ENCODE data around the gene RALGPS2.

RALGPS2 gene

GRCh38 chr1:178806665-178807300 is 81.7 kb downstream of the RALGPS2 start:
- TF ChIP-seq CTCF (IDR thresholded peaks at IDR 0.05; ENCODE audit: extremely low read depth, missing control alignments) = no peak
- no peak for DNase-seq (ENCODE audit: low spot score)

GRCh38 chr1:178808529-178808928 is 83.5 kb downstream of the RALGPS2 start:
- no peak for TF ChIP-seq CTCF (IDR thresholded peaks at IDR 0.05; ENCODE audit: extremely low read depth, missing control alignments)
- no peak for DNase-seq (ENCODE audit: low spot score)

GRCh38 chr1:178810585-178810984 is 85.5 kb downstream of the RALGPS2 start:
- TF ChIP-seq CTCF (IDR thresholded peaks at IDR 0.05; ENCODE audit: extremely low read depth, missing control alignments) = no peak
- DNase-seq (ENCODE audit: low spot score) = no peak

DNA sequence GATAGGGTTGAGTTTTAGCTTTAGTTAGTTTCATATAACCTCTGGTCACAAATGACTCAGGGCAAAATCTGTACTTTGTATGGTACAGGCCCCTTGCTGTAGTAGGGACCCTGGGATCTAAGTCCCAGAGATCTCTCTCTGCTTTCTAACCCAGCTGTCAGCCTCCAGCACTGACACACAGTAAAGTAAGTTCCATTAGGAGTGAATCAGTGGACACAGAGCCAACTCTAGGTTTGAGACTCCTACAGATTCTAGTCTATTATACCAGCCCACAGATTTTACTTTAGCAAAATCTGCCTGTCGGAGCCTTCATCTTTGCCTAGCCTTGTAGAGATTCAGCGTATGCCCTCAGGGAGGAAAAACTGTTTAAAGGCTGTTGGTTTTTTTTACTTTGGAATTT is 93.4 kb downstream of the RALGPS2 start:
- DNase-seq (ENCODE audit: low spot score) = no peak
- TF ChIP-seq CTCF (IDR thresholded peaks at IDR 0.05; ENCODE audit: extremely low read depth, missing control alignments) = no peak

GRCh38 chr1:178819123-178819522 is 94.1 kb downstream of the RALGPS2 start:
- no peak for DNase-seq (ENCODE audit: low spot score)
- no peak for TF ChIP-seq CTCF (IDR thresholded peaks at IDR 0.05; ENCODE audit: extremely low read depth, missing control alignments)

- no peak for DNase-seq (ENCODE audit: low spot score)
- no peak for TF ChIP-seq CTCF (IDR thresholded peaks at IDR 0.05; ENCODE audit: extremely low read depth, missing control alignments)
Measured at GRCh38 chr1:178821134-178821866, 96.3 kb downstream of the RALGPS2 start.

DNA sequence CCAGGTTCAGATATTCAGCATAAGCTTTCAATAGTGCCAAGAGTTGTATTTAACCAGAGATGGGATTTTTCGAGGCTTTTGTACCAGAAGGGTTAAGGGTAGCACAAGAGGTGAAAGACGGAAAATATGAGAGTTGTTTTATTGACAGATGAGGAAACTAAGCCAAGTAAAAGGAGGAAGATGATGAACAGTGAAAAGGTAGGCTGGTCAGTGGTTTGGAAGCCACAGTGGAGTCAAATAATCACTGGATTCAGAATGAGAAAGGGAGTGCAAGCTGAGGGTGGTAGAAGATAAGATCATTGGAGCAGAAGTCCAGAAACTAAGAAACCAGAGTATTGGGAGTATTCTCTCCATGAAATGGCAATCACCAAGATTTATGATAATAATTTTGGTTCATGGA is 100.1 kb downstream of the RALGPS2 start:
- DNase-seq (ENCODE audit: low spot score) = no peak
- TF ChIP-seq CTCF (IDR thresholded peaks at IDR 0.05; ENCODE audit: extremely low read depth, missing control alignments) = no peak
